Parathyroid adenoma (tissue), 2 donors: ENCODE data around the gene PCDHGA1.
A peak's percentile ranks its signal among the peaks of the same experiment; 100 is the strongest.
"Not testable (repeated sequence)": the region's sequence is repeated elsewhere in the genome, so short reads cannot be mapped to it uniquely, and the experiment has no call there.

Experiments used
- H2AFZ ChIP-seq: fragments of 300-600 bp; sonication (generic); one replicate; pipeline ENCODE4 v1.7.0; 2017; ENCODE audit warnings: antibody characterized with exemption, mild to moderate bottlenecking
- H3K27ac ChIP-seq: fragments of 300-600 bp; sonication (generic); one replicate; pipeline ENCODE4 v1.7.0; 2017
- H3K27me3 ChIP-seq: fragments of 300-600 bp; sonication (generic); one replicate; pipeline ENCODE4 v1.7.0; 2017; ENCODE audit warnings: low read length; ENCODE audit not compliant: control insufficient read depth, insufficient read depth
- H3K36me3 ChIP-seq: fragments of 300-600 bp; sonication (generic); one replicate; pipeline ENCODE4 v1.7.0; 2017; ENCODE audit warnings: low read length; ENCODE audit not compliant: control insufficient read depth, insufficient read depth
- H3K4me1 ChIP-seq: fragments of 300-600 bp; sonication (generic); one replicate; pipeline ENCODE4 v1.7.0; 2017; ENCODE audit warnings: control low read depth
- H3K4me2 ChIP-seq: fragments of 300-600 bp; sonication (generic); one replicate; pipeline ENCODE4 v1.7.0; 2017; ENCODE audit warnings: low read length
- H3K4me3 ChIP-seq: fragments of 300-600 bp; sonication (generic); one replicate; pipeline ENCODE4 v1.7.0; 2017; ENCODE audit warnings: low read depth, low read length
- H3K79me2 ChIP-seq: fragments of 300-600 bp; sonication (generic); one replicate; pipeline ENCODE4 v1.7.0; 2017; ENCODE audit warnings: control low read depth
- H3K9ac ChIP-seq: fragments of 300-600 bp; sonication (generic); one replicate; pipeline ENCODE4 v1.7.0; 2017; ENCODE audit warnings: mild to moderate bottlenecking
- H3K9me3 ChIP-seq: fragments of 300-600 bp; sonication (generic); one replicate; pipeline ENCODE4 v1.7.0; 2017; ENCODE audit warnings: low read length; ENCODE audit not compliant: control insufficient read depth
- CTCF ChIP-seq: fragments of 300-600 bp; sonication (generic); IDR thresholded peaks from one replicate; pipeline ENCODE4 v1.7.0; 2017; ENCODE audit warnings: antibody characterized with exemption, mild to moderate bottlenecking
- donor health status: primary hyperparathyroidism.

Gene PCDHGA1

DNA sequence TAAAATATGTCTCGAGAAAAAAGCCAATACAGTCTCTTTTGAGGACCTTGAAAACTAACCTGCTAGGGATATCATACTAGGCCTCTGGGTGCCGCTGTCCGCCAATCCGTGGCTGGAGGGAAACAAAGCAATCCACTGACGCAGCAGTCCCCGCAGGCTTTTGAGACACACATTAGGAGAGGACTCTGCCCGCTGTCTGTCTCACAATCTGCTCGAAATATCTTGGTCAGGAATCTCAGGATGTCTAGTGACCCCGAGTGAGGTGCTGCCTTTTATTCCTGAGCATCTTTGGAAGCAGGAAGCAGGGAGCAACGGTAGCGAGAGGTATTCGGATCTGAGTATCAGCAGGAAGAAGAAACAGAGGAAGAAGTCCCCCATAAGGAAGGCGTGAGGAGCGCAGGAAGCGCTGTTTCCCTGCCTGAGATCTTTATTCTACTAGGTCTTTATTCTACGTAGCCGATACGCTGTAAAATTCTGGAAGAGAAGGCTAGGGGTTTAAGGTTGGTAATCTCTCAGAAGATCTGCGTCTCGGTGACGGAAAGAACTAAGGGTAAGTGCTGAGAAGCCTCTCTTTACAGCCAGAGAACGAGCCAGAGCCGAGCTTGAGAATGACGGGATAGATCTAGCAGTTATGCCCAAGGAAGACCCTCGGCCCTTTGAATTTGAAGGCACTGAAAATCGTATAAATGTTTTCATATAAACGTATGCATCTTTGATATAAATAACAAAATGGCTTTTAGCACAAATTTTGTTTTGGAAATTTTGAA, 4.0 kb upstream of the PCDHGA1 start:
- Histone ChIP-seq H3K27ac (peak overlapping the region; percentile 84), H3K79me2 (no peaks in the 10 kb centered on the region), H3K4me3 (peak overlapping the region; percentile 52), H3K4me2 (peak overlapping the region; percentile 67), H3K36me3 (peaks cover 5% of the 10 kb centered on the region), H3K9ac (peak overlapping the region; percentile 16), H2AFZ (peak overlapping the region; percentile 87), H3K27me3 (no peaks in the 10 kb centered on the region), H3K9me3 (peaks cover 1% of the 10 kb centered on the region), H3K4me1 (no peaks in the 10 kb centered on the region)
- TF ChIP-seq CTCF, result peak; percentile 71

DNA sequence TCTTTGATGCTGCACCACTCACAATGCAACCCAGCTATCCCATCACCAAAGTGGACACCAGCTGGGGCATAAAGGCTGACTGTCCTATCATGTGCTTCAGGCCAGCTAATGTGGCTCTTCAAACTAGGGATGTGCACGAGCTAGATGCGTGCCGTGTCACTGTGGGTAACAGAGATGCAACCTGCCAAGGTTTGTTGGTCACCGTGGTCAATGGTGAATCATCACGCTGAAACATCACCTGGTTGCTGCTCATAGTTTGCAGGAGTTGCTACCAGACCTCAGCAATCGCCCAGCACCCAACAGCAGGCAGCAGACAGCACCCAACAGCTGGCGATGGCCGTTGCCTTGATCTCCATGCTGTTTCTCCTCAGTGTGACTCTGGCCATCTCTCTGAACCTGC, 2.1 kb upstream of the PCDHGA1 start:
- H3K9ac ChIP-seq, result no peak overlapping the region
- H3K4me3 ChIP-seq, result no peak overlapping the region
- H3K27me3 ChIP-seq, result no peaks in the 10 kb centered on the region
- H3K79me2 ChIP-seq, result no peaks in the 10 kb centered on the region
- H3K4me1 ChIP-seq, result no peaks in the 10 kb centered on the region
- no peak overlapping the region for H2AFZ ChIP-seq
- TF ChIP-seq CTCF, result no peak
- H3K27ac ChIP-seq, result no peak overlapping the region
- no peaks in the 10 kb centered on the region for H3K36me3 ChIP-seq
- H3K4me2 ChIP-seq, result no peak overlapping the region
- H3K9me3 ChIP-seq, result no peaks in the 10 kb centered on the region

DNA sequence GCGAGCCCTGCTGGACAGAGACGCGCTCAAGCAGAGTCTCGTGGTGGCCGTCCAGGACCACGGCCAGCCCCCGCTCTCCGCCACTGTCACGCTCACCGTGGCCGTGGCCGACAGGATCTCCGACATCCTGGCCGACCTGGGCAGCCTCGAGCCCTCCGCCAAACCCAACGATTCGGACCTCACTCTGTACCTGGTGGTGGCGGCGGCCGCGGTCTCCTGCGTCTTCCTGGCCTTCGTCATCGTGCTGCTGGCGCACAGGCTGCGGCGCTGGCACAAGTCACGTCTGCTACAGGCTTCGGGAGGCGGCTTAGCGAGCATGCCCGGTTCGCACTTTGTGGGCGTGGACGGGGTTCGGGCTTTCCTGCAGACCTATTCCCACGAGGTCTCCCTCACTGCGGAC, 2.3 kb downstream of the PCDHGA1 start:
- H3K27me3 ChIP-seq, H3K9ac ChIP-seq, H3K36me3 ChIP-seq, H3K79me2 ChIP-seq, H3K4me2 ChIP-seq, H3K27ac ChIP-seq, H3K4me1 ChIP-seq, H3K9me3 ChIP-seq, H2AFZ ChIP-seq, H3K4me3 ChIP-seq: not testable (repeated sequence)

DNA sequence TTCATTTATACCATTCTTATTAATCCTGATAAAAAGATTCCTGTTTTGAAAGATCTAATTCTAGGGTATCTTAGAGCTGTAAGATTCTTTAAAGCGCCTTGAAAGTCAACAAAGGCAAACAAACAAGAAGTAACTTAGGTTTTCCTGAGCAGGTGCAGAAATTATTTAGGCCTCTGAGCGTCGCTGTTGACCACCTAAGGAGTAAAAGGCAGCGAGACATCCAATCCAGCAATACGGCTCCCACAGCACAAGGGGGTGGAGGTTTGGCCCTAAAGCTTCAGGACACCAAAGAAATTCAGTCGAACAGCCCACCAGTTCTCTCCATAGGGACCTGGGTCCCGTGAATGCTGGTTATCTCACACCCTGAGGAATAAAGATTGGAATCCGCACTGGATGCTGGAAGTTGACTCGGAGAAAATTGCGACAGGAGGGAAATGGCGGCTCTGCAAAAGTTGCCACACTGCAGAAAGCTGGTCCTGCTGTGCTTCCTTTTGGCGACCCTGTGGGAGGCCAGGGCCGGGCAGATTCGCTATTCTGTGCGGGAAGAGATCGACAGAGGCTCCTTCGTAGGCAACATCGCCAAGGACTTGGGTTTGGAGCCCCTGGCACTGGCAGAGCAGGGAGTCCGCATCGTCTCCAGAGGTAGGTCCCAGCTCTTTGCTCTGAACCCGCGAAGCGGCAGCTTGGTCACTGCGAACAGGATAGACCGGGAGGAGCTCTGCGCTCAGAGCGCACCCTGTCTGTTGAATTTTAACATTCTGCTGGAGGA, 8.4 kb downstream of the PCDHGA1 start, which contains the start of gene PCDHGA2:
Gene PCDHGA2, plus strand, starts transcription at position 223 of the 769 bp plus-strand sequence.
- Histone ChIP-seq H3K4me3 (no peak within 1 kb of the TSS), H2AFZ (no peak within 1 kb of the TSS), H3K9me3 (peaks cover 8% of the 10 kb centered on the region), H3K79me2 (no peaks in the 10 kb centered on the region), H3K4me1 (no peaks in the 10 kb centered on the region), H3K36me3 (peaks cover 3% of the 10 kb centered on the region), H3K27me3 (no peaks in the 10 kb centered on the region), H3K27ac (no peak within 1 kb of the TSS), H3K9ac (no peak within 1 kb of the TSS), H3K4me2 (no peak within 1 kb of the TSS)
- no peak for TF ChIP-seq CTCF

DNA sequence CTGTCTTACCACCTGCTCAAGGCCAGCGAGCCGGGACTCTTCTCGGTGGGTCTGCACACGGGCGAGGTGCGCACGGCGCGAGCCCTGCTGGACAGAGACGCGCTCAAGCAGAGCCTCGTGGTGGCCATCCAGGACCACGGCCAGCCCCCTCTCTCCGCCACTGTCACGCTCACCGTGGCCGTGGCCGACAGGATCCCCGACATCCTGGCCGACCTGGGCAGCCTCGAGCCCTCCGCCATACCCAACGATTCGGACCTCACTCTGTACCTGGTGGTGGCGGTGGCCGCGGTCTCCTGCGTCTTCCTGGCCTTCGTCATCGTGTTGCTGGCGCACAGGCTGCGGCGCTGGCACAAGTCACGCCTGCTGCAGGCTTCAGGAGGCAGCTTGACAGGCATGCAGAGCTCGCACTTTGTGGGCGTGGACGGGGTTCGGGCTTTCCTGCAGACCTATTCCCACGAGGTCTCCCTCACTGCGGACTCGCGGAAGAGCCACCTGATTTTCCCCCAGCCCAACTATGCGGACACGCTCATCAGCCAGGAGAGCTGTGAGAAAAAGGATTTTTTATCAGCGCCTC, 10.6 kb downstream of the PCDHGA1 start:
- not testable (repeated sequence) for H3K4me2 ChIP-seq, H3K27me3 ChIP-seq, H2AFZ ChIP-seq, H3K36me3 ChIP-seq, H3K27ac ChIP-seq, H3K9ac ChIP-seq, H3K9me3 ChIP-seq, H3K4me3 ChIP-seq, H3K4me1 ChIP-seq, H3K79me2 ChIP-seq
